ENCODE results near the gene XPNPEP3. TPM values are rescaled to one million over a fixed set of nuclear protein-coding genes. Genes with fewer than 3 reads are reported as not detected.
"Not testable (repeated sequence)": the region's sequence is repeated elsewhere in the genome, so short reads cannot be mapped to it uniquely, and the experiment has no call there.

The XPNPEP3 gene
- total RNA-seq, 1 donor from 2014 or later: 12.8 TPM

GRCh38 chr22:40826984-40827741 is 29.8 kb upstream of the XPNPEP3 start:
- H3K4me1 ChIP-seq: no peaks in the 10 kb centered on the region
- H3K36me3 ChIP-seq: peaks cover 0 to 58% of the 10 kb centered on the region in 2 donors
- H3K9me3 ChIP-seq: no peaks in the 10 kb centered on the region
- no peak for DNase-seq (ENCODE audit: extremely low spot score in 2 of 2)
- no peak overlapping the region for H3K4me3 ChIP-seq
- no peaks in the 10 kb centered on the region for H3K27me3 ChIP-seq
- TF ChIP-seq CTCF (IDR thresholded peaks at IDR 0.05) (no peak), POLR2AphosphoS5 (IDR thresholded peaks at IDR 0.05; ENCODE audit: insufficient read depth in 1 of 2, low read depth in 1 of 2) (no peak), POLR2A (IDR thresholded peaks at IDR 0.05) (no peak)
- intact Hi-C loops (cut with DNase I): no loop called here
- no peak overlapping the region for H3K27ac ChIP-seq

GRCh38 chr22:40829131-40829530 is 27.8 kb upstream of the XPNPEP3 start:
- Histone ChIP-seq H3K4me3 (no peak overlapping the region), H3K36me3 (peaks cover 0 to 76% of the 10 kb centered on the region in 2 donors), H3K4me1 (no peaks in the 10 kb centered on the region), H3K27me3 (no peaks in the 10 kb centered on the region), H3K9me3 (no peaks in the 10 kb centered on the region), H3K27ac (no peak overlapping the region)
- no peak for DNase-seq (ENCODE audit: extremely low spot score in 2 of 2)
- intact Hi-C loops (cut with DNase I): no loop called here
- TF ChIP-seq CTCF (IDR thresholded peaks at IDR 0.05): no peak

- no peak for DNase-seq (ENCODE audit: extremely low spot score in 2 of 2)
- Histone ChIP-seq H3K9me3 (no peaks in the 10 kb centered on the region), H3K4me3 (no peak overlapping the region), H3K4me1 (no peaks in the 10 kb centered on the region), H3K27ac (no peak overlapping the region), H3K36me3 (peaks cover 0 to 89% of the 10 kb centered on the region in 2 donors), H3K27me3 (no peaks in the 10 kb centered on the region)
- intact Hi-C loops (cut with DNase I): no loop called here
- TF ChIP-seq POLR2AphosphoS5 (IDR thresholded peaks at IDR 0.05; ENCODE audit: insufficient read depth in 1 of 2, low read depth in 1 of 2) (no peak), CTCF (IDR thresholded peaks at IDR 0.05) (no peak), POLR2A (IDR thresholded peaks at IDR 0.05) (no peak)
These were observed 22.3 kb upstream of the XPNPEP3 start for GRCh38 chr22:40834619-40835018.

- no peak for TF ChIP-seq POLR2A (IDR thresholded peaks at IDR 0.05)
- no peak for TF ChIP-seq CTCF (IDR thresholded peaks at IDR 0.05)
- no peak for TF ChIP-seq POLR2AphosphoS5 (IDR thresholded peaks at IDR 0.05; ENCODE audit: insufficient read depth in 1 of 2, low read depth in 1 of 2)
- Histone ChIP-seq H3K4me3 (no peak overlapping the region), H3K27ac (no peak overlapping the region), H3K9me3 (no peaks in the 10 kb centered on the region), H3K36me3 (peaks cover 0 to 68% of the 10 kb centered on the region in 2 donors), H3K4me1 (no peaks in the 10 kb centered on the region), H3K27me3 (no peaks in the 10 kb centered on the region)
- no peak for DNase-seq (ENCODE audit: extremely low spot score in 2 of 2)
- intact Hi-C loops (cut with DNase I): no loop called here
These were observed 18.5 kb upstream of the XPNPEP3 start for GRCh38 chr22:40838486-40838885.

DNA sequence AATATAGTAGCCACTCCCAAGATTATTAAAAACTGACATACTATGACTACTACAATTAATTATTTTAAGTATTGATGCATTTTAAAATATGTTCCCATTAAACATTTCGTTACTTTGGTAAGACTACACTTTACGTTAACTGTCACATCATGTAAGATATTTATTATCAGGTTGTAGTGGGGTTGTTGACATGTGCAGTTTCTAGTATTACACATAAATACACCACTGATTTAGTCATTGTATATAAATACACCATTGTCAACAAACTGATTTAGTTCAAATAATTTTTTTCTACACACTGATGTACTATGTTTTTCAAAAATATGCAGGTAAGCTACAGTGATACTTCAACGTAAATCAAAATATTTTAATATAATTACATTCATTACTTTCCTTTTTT is 12.0 kb upstream of the XPNPEP3 start:
- Histone ChIP-seq H3K9me3 (no peaks in the 10 kb centered on the region), H3K4me3 (no peak overlapping the region), H3K4me1 (no peaks in the 10 kb centered on the region), H3K36me3 (peaks cover 0 to 74% of the 10 kb centered on the region in 2 donors), H3K27me3 (no peaks in the 10 kb centered on the region), H3K27ac (no peak overlapping the region)
- no peak for DNase-seq (ENCODE audit: extremely low spot score in 2 of 2)
- no peak for TF ChIP-seq POLR2AphosphoS5 (IDR thresholded peaks at IDR 0.05; ENCODE audit: insufficient read depth in 1 of 2, low read depth in 1 of 2)
- TF ChIP-seq POLR2A (IDR thresholded peaks at IDR 0.05): no peak
- TF ChIP-seq CTCF (IDR thresholded peaks at IDR 0.05): no peak
- intact Hi-C loops (cut with DNase I): no loop called here

DNA sequence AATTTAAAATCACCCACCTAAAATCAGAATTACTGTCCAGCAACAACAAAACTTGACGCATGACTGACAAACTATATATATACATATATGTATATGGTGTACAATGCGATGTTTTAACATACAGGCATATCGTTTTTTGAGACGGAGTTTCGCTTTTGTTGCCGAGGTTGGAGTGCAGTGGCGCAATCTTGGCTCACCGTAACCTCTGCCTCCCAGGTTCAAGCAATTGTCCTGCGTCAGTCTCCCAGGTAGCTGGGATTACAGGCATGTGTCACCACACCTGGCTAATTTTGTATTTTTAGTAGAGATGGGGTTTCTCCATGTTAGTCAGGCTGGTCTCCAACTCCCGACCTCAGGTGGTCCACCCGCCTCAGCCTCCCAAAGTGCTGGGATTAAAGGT is 11.1 kb upstream of the XPNPEP3 start:
- DNase-seq (ENCODE audit: extremely low spot score in 2 of 2); H3K9me3 ChIP-seq; H3K4me1 ChIP-seq; H3K27me3 ChIP-seq; H3K27ac ChIP-seq; H3K4me3 ChIP-seq; intact Hi-C loops (cut with DNase I): not testable (repeated sequence)
- peaks cover 0 to 69% of the 10 kb centered on the region in 2 donors for H3K36me3 ChIP-seq

Measured in vagina (tissue), 2 donors.